WTC11 (cell line): ENCODE data around the gene RNF6. TPM values are rescaled to one million over a fixed set of nuclear protein-coding genes. Genes with fewer than 3 reads are reported as not detected.

ENCODE experiments used
- ATAC-seq: fragments of 200-7000 bp; cut with Tn5 transposase; 2 replicates; pipeline ENCODE4 v1.10.0; 2021; ENCODE audit warnings: mild to moderate bottlenecking, moderate library complexity
- CTCF ChIA-PET: fragments of 300-600 bp; sonication (Branson Sonifier 250); formaldehyde crosslinking; loops from one replicate; lab custom pipeline; 2021; ENCODE audit warnings: antibody characterized with exemption; lab: Charles Lee
- POLR2A ChIA-PET: fragments of 350-600 bp; sonication (Branson Sonifier 250); formaldehyde crosslinking; loops from one replicate; lab custom pipeline; 2021; ENCODE audit warnings: antibody characterized with exemption; lab: Charles Lee
- DNase-seq: peaks from one replicate; pipeline ENCODE4 v3.0.0; 2021; ENCODE audit warnings: low spot score
- H3K27ac Mint-ChIP-seq: 2 replicates; pipeline ENCODE4 v1.8.0; 2021; ENCODE audit warnings: mixed read lengths
- H3K27me3 Mint-ChIP-seq: 2 replicates; pipeline ENCODE4 v1.8.0; 2021; ENCODE audit warnings: low read depth, mild to moderate bottlenecking, moderate library complexity, mixed read lengths
- H3K36me3 Mint-ChIP-seq: 2 replicates; pipeline ENCODE4 v1.8.0; 2021; ENCODE audit warnings: mixed read lengths
- H3K4me1 Mint-ChIP-seq: 2 replicates; pipeline ENCODE4 v1.8.0; 2022; ENCODE audit warnings: mixed read lengths
- H3K4me3 Mint-ChIP-seq: 2 replicates; pipeline ENCODE4 v1.8.0; 2021; ENCODE audit warnings: mild to moderate bottlenecking, moderate library complexity, mixed read lengths
- H3K9me3 Mint-ChIP-seq: 2 replicates; pipeline ENCODE4 v1.8.0; 2021; ENCODE audit warnings: mixed read lengths
- ELF4 ChIP-seq: sonication (generic); formaldehyde crosslinking; IDR thresholded peaks from 2 replicates; pipeline ENCODE4 v1.8.1; 2022; ENCODE audit warnings: low read depth, mild to moderate bottlenecking, moderate library complexity, missing genetic modification reagents
- ETV6 ChIP-seq: sonication (generic); formaldehyde crosslinking; IDR thresholded peaks from 2 replicates; pipeline ENCODE4 v1.8.1; 2022; ENCODE audit warnings: mild to moderate bottlenecking, missing genetic modification reagents
- FOXK1 ChIP-seq: sonication (generic); formaldehyde crosslinking; IDR thresholded peaks from 2 replicates; pipeline ENCODE4 v1.8.0; 2022; ENCODE audit warnings: mild to moderate bottlenecking, moderate library complexity, missing genetic modification reagents
- GABPB1 ChIP-seq: sonication (generic); formaldehyde crosslinking; IDR thresholded peaks from 2 replicates; pipeline ENCODE4 v1.8.1; 2023; ENCODE audit warnings: mild to moderate bottlenecking, missing genetic modification reagents
- KAT7 ChIP-seq: sonication (generic); formaldehyde crosslinking; IDR thresholded peaks from 2 replicates; pipeline ENCODE4 v1.8.1; 2023; ENCODE audit warnings: missing genetic modification reagents, mild to moderate bottlenecking, borderline replicate concordance
- NR3C1 ChIP-seq: sonication (generic); formaldehyde crosslinking; conservative IDR thresholded peaks from 2 replicates; pipeline ENCODE4 v1.8.1; 2023; ENCODE audit warnings: low read depth, mild to moderate bottlenecking, missing genetic modification reagents
- OVOL2 ChIP-seq: fragments of 250-450 bp; sonication (Bioruptor Pico); IDR thresholded peaks from 2 replicates; pipeline ENCODE4 v1.9.0; 2021; ENCODE audit warnings: mild to moderate bottlenecking, borderline replicate concordance
- RORB ChIP-seq: fragments of 250-450 bp; sonication (Bioruptor Pico); IDR thresholded peaks from 2 replicates; pipeline ENCODE4 v1.9.0; 2021; ENCODE audit warnings: mild to moderate bottlenecking
- ZNF121 ChIP-seq: sonication (generic); formaldehyde crosslinking; IDR thresholded peaks from 2 replicates; pipeline ENCODE4 v1.8.0; 2023; ENCODE audit warnings: missing genetic modification reagents
- total RNA-seq: library from RNA; stranded (reverse); gene quantifications from 3 replicates; pipeline ENCODE4 v1.2.3, GENCODE V29; 2021
- TF ChIP-seq, protein P1 (sequence below): fragments of 250-450 bp; sonication (Bioruptor Pico); conservative IDR thresholded peaks from 2 replicates; pipeline ENCODE4 v1.9.0; 2021; ENCODE audit warnings: mild to moderate bottlenecking
- TF ChIP-seq, protein P2 (sequence below): sonication (generic); formaldehyde crosslinking; conservative IDR thresholded peaks from 2 replicates; pipeline ENCODE4 v1.8.1; 2022; ENCODE audit warnings: mild to moderate bottlenecking, missing genetic modification reagents
- TF ChIP-seq, protein P3 (sequence below): sonication (generic); formaldehyde crosslinking; IDR thresholded peaks from 2 replicates; pipeline ENCODE4 v1.8.1; 2023; ENCODE audit warnings: mild to moderate bottlenecking, missing genetic modification reagents, borderline replicate concordance
- TF ChIP-seq, protein P4 (sequence below): fragments of 250-450 bp; sonication (Bioruptor Pico); IDR thresholded peaks from 2 replicates; pipeline ENCODE4 v1.9.0; 2021; ENCODE audit warnings: mild to moderate bottlenecking, borderline replicate concordance
- TF ChIP-seq, protein P5 (sequence below): sonication (generic); formaldehyde crosslinking; IDR thresholded peaks from 2 replicates; pipeline ENCODE4 v1.8.1; 2023; ENCODE audit warnings: mild to moderate bottlenecking, missing genetic modification reagents

The RNF6 gene
- total RNA-seq, 1 experiment from 2014 or later, result 16.2 TPM

DNA sequence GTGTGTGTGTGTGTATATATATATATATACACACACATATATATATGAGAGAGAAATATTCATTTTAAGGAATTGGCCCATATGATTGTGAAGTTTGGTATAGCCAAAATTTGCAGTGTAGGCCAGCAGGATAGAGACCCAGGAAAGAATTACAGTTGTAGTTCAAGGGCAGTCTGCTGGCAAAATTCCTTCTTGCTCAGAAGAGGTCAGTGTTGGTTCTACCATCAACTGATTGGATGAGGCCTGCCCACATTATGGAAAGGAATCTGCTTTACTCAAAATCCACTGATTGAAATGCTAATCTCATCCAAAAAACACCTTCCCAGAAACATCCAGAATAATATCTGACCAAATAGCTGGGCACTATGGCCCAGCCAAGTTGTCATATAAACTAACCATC lies 24.0 kb downstream of the RNF6 start (continued):
- TF ChIP-seq, protein P1, sequence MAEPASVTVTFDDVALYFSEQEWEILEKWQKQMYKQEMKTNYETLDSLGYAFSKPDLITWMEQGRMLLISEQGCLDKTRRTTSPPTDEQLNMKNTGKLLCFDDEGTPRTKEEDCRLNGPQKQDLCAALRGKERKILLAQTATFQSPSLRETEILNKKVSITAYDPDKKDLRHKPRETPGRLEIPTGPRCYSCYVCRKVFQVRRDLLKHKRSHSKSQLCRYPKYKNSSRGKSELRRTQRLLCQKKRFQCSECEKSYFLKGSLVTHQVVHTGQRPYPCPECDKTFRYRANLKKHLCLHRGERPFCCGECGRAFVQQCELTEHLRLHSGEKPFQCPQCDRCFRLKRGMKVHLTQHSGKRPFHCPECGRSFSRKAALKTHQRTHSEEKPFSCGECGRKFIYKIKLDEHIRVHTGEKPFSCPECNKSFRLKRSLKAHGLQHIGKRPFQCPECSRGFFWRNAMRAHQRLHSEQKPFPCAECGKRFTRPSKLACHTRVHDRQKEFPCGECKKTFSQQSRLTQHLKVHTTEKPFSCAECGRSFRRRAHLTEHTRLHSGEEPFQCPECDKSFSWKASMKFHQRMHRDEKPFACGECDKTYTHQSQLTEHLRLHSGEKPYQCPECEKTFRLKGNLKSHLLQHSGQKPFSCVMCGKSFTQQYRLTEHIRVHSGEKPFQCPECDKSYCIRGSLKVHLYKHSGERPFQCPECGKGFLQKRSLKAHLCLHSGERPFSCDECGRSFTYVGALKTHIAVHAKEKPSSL, result no peak
- TF ChIP-seq RORB (CRISPR knock-in tag), result no peak
- TF ChIP-seq, all 79 proteins: peak for 0

DNA sequence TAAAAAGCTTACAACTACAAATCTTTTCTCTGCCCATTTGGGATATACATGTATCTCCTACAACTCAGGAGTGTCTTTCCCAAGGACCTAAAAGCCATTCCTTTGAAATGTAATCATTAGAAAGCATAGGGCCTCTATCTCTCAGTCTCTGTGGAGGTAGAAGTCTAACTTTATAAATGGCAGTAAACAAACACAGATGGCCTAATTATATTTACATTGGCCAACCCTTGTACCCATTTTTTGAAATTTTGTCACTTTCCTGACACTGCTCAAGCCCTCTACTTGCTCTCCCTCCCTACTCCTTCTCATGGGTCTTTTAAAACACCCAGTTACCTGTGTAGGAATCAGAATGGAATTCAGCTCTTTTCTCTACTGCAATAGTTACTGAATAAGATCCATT lies 24.8 kb downstream of the RNF6 start:
- no peak for ATAC-seq
- POLR2A ChIA-PET, result no interaction called here

More for the DNA sequence above, 24.8 kb downstream of the RNF6 start:
- H3K4me1 Mint-ChIP-seq, result peaks cover 7% of the 10 kb centered on the region
- H3K9me3 Mint-ChIP-seq, result peaks cover 14% of the 10 kb centered on the region
- CTCF ChIA-PET, result no interaction called here
- H3K27ac Mint-ChIP-seq, result no peak overlapping the region
- no peaks in the 10 kb centered on the region for H3K27me3 Mint-ChIP-seq
- no peak overlapping the region for H3K4me3 Mint-ChIP-seq
- DNase-seq, result no peak
- TF ChIP-seq ZNF121 (CRISPR knock-in tag), result no peak
- TF ChIP-seq KAT7 (CRISPR knock-in tag), result no peak
- no peak for TF ChIP-seq GABPB1
- TF ChIP-seq, protein P2, sequence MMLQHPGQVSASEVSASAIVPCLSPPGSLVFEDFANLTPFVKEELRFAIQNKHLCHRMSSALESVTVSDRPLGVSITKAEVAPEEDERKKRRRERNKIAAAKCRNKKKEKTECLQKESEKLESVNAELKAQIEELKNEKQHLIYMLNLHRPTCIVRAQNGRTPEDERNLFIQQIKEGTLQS (CRISPR knock-in tag), result no peak
- TF ChIP-seq, protein P3, sequence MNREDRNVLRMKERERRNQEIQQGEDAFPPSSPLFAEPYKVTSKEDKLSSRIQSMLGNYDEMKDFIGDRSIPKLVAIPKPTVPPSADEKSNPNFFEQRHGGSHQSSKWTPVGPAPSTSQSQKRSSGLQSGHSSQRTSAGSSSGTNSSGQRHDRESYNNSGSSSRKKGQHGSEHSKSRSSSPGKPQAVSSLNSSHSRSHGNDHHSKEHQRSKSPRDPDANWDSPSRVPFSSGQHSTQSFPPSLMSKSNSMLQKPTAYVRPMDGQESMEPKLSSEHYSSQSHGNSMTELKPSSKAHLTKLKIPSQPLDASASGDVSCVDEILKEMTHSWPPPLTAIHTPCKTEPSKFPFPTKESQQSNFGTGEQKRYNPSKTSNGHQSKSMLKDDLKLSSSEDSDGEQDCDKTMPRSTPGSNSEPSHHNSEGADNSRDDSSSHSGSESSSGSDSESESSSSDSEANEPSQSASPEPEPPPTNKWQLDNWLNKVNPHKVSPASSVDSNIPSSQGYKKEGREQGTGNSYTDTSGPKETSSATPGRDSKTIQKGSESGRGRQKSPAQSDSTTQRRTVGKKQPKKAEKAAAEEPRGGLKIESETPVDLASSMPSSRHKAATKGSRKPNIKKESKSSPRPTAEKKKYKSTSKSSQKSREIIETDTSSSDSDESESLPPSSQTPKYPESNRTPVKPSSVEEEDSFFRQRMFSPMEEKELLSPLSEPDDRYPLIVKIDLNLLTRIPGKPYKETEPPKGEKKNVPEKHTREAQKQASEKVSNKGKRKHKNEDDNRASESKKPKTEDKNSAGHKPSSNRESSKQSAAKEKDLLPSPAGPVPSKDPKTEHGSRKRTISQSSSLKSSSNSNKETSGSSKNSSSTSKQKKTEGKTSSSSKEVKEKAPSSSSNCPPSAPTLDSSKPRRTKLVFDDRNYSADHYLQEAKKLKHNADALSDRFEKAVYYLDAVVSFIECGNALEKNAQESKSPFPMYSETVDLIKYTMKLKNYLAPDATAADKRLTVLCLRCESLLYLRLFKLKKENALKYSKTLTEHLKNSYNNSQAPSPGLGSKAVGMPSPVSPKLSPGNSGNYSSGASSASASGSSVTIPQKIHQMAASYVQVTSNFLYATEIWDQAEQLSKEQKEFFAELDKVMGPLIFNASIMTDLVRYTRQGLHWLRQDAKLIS (CRISPR knock-in tag), result no peak
- TF ChIP-seq FOXK1 (CRISPR knock-in tag), result no peak
- TF ChIP-seq, protein P4, sequence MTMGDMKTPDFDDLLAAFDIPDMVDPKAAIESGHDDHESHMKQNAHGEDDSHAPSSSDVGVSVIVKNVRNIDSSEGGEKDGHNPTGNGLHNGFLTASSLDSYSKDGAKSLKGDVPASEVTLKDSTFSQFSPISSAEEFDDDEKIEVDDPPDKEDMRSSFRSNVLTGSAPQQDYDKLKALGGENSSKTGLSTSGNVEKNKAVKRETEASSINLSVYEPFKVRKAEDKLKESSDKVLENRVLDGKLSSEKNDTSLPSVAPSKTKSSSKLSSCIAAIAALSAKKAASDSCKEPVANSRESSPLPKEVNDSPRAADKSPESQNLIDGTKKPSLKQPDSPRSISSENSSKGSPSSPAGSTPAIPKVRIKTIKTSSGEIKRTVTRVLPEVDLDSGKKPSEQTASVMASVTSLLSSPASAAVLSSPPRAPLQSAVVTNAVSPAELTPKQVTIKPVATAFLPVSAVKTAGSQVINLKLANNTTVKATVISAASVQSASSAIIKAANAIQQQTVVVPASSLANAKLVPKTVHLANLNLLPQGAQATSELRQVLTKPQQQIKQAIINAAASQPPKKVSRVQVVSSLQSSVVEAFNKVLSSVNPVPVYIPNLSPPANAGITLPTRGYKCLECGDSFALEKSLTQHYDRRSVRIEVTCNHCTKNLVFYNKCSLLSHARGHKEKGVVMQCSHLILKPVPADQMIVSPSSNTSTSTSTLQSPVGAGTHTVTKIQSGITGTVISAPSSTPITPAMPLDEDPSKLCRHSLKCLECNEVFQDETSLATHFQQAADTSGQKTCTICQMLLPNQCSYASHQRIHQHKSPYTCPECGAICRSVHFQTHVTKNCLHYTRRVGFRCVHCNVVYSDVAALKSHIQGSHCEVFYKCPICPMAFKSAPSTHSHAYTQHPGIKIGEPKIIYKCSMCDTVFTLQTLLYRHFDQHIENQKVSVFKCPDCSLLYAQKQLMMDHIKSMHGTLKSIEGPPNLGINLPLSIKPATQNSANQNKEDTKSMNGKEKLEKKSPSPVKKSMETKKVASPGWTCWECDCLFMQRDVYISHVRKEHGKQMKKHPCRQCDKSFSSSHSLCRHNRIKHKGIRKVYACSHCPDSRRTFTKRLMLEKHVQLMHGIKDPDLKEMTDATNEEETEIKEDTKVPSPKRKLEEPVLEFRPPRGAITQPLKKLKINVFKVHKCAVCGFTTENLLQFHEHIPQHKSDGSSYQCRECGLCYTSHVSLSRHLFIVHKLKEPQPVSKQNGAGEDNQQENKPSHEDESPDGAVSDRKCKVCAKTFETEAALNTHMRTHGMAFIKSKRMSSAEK (CRISPR knock-in tag), result no peak
- no peak for TF ChIP-seq ELF4 (CRISPR knock-in tag)
- TF ChIP-seq NR3C1 (CRISPR knock-in tag), result no peak
- no peak for TF ChIP-seq ETV6 (CRISPR knock-in tag)
- TF ChIP-seq OVOL2 (CRISPR knock-in tag), result no peak
- TF ChIP-seq, protein P5, sequence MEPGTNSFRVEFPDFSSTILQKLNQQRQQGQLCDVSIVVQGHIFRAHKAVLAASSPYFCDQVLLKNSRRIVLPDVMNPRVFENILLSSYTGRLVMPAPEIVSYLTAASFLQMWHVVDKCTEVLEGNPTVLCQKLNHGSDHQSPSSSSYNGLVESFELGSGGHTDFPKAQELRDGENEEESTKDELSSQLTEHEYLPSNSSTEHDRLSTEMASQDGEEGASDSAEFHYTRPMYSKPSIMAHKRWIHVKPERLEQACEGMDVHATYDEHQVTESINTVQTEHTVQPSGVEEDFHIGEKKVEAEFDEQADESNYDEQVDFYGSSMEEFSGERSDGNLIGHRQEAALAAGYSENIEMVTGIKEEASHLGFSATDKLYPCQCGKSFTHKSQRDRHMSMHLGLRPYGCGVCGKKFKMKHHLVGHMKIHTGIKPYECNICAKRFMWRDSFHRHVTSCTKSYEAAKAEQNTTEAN (CRISPR knock-in tag), result no peak
- peaks cover 3% of the 10 kb centered on the region; the same call in 1 of the 2 replicates for H3K36me3 Mint-ChIP-seq
